NCI-H2171 treated with DMSO at 0.1 percent for 48 hours (cell line): Measurements from ENCODE around the gene TOR1A.

Experiments
- DNase-seq: peaks from one replicate; lab custom pipeline; 2025; lab: John Stamatoyannopoulos, UW

The TOR1A gene

DNA sequence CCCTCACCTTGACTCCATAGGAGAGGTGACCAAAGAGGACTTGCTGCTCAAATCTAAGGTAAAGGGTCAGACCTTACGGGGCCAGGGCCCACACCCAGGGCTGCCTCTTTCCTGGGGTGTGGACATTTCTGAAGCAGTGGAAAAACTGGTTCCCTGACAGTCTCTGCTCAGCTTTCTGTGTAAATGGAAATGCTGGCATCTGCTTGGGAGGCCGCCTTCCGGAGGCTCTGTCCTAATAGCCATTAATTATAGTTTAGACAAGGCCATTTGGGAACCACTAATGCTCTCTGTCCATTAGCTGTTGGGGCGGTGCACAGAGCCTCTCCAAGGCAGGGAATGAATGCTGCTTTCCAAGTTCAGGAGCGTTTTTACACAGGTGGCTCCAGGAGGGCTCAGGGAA lies 28.6 kb upstream of the TOR1A start:
- DNase-seq = no peak

DNA sequence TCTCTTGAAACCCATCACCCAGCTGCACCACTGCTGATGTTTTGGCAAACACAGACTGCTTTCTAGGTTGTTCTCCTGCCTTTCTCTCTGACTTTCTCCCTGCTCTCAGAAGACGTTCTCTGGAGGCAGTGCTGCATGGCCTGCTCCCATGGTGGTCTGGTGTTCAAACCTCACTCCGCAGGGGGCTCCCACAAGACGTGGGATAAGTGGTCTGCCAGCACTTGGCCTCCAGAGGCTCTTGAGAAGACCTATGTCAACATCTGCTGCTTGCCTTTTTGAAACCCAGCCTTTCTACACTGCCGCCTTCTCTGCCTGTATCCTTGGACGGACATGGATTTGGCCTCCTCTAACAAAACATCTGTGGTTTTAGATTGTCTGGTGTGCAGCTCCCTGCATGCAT lies 27.9 kb upstream of the TOR1A start:
- DNase-seq = no peak

DNA sequence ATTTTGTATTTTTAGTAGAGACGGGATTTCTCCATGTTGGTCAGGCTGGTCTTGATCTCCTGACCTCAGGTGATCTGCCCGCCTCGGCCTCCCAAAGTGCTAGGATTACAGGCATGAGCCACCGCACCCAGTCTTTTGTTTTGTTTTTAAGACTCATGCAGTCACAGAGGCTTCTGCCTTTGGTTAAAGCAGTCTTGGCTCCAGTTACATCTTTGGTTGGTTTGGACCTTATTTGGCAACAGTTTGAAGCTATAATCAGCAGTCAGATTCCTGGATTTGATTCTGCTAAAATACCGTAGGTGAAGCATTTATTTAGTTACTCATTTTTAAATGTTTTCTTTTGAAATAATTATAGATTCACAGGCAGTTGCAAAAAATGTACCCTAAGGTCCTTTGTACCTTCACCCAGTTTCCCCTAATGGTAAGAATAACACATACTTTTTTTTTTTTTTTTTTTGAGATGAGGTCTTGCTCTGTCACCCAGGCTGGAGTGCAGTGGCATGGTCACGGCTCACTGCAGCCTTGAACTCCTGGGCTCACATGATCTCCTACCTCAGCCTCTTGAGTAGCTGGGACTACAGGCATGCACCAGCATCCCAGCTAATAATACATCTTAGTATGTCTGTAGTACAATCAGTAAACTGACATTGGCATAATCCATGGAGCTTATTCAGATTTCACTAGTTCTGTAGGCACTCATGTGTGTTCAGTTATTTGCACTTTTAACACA lies 27.1 kb upstream of the TOR1A start:
- no peak for DNase-seq

- no peak for DNase-seq
These were observed 26.0 kb upstream of the TOR1A start for GRCh38 chr9:129849901-129850300.

DNA sequence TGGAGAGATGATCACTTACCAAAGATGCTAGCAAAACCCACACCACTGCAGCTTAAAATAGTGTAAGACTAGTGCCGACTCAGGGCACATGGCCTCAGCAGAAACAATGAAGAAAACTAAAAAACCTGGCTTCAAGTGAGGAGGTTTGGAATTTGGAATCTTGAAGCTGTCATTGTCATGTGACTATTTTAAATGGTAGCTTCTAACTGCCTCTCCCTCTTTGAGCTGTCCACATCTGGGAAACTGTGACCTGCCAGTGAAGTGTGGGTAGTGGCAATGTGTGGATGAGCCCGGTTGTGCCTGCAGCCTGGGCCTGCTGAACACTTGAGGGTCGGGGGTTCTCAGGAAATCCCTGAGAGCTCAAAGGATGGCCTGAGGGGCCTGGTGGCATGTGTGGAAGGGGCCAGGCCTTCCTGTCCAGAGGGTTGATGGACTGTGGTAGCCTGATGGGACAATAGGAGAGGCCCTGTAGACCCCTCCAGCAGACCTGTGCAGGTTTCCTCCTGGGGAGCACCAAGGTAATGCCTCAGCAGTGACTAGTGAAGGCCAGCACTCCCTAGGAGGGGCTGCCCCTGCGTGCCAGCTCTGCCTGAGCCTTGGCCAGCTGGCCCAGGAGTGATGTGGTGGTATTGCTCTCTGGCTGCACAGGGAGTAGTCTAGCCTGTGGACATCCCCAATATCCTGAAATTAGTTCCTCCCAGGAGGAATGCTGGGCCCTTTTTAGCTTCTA lies 24.9 kb upstream of the TOR1A start:
- DNase-seq = no peak

- DNase-seq = no peak
These were observed 21.4 kb upstream of the TOR1A start for GRCh38 chr9:129845373-129845772.

- DNase-seq = no peak
These were observed 17.1 kb upstream of the TOR1A start for GRCh38 chr9:129841071-129841470.

GRCh38 chr9:129840034-129840433 lies 16.1 kb upstream of the TOR1A start:
- DNase-seq = peak; percentile 88

GRCh38 chr9:129839324-129840023 lies 15.5 kb upstream of the TOR1A start:
- no peak for DNase-seq

DNA sequence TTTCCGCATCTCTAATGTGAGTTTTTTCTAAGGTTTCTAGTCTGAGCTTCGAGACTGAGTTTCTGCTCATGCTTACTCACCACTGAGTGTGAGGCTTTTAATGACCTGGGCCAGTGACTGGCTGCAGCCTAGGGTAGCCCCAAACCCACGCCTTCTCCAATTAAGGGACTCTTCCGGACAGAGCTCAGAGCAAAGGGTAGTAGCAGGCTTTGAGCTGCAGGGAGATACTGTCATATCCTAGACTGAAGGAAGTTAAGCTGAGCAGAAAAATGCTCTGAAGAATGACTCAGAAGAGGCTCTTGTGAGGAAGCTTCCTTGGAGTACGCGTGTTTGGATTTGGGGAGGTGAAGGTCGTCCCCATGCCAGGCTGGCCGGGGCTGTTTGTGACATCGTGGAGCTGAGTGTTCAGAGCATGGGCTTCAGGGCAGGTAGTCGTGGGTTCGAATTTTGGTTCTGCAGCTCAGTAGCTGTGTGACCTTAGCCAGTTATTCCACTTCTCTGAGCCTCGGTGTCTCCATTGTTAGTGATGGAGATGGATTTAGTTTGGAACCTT lies 14.8 kb upstream of the TOR1A start:
- DNase-seq = no peak

- DNase-seq = no peak
These were observed 12.5 kb upstream of the TOR1A start for GRCh38 chr9:129836311-129837007.

- DNase-seq = peak; percentile 34
These were observed 11.9 kb upstream of the TOR1A start for GRCh38 chr9:129835860-129836223.

- DNase-seq = peak; percentile 98
These were observed 11.4 kb upstream of the TOR1A start, which contains the start of the genes C9orf78 and USP20 for GRCh38 chr9:129835128-129835859. TSS of gene C9orf78 (minus strand) at chr9:129835275. CDS start at chr9:129835221, 54 bp downstream. TSS of gene USP20 (plus strand) at chr9:129835458. CDS start at chr9:129852556, 17,098 bp downstream.

GRCh38 chr9:129834489-129835127 lies 10.7 kb upstream of the TOR1A start:
- DNase-seq = peak; percentile 25

DNA sequence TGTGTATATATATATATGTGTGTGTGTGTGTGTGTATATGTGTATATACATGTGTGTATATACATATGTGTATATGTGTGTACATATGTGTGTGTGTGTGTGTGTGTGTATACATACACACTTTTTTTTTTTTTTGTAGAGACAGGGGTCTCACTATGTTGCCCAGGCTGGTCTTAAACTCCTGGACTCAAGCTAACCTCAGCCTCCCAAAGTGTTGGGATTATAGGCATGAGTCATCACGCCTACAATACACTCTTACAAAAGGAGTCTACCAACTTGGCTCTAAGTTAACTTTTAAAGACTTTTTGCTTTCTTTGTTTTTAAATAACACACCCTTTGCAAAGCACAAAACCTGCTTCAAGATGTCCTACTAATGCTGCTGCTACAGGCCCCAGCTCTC lies 9.0 kb upstream of the TOR1A start:
- no peak for DNase-seq

GRCh38 chr9:129828969-129829368 lies 5.0 kb upstream of the TOR1A start:
- DNase-seq = no peak

DNA sequence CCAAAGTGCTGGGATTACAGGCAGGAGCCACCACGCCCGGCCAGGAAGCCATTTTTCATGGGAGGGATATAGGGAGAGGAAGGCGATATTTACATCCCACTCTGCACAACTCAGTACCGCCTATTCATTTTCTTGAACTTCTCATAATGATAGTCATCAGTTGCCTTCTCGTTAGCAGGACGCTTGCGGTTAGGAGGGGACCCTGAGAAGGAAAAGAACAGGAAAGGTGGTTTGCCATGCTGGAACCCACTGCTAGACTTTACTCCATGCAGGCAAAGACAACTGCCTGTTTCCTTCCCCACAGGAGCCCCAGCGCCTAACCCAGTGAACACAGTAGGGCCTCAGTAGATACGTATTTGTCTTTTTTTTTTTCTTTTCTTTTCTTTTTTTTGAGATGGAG lies 4.1 kb upstream of the TOR1A start:
- DNase-seq = no peak

- DNase-seq = peak; percentile 15
These were observed 2.8 kb upstream of the TOR1A start for GRCh38 chr9:129826759-129827158.

GRCh38 chr9:129826344-129826743 lies 2.4 kb upstream of the TOR1A start:
- DNase-seq = peak; percentile 43

GRCh38 chr9:129823542-129823934 lies 398 bp downstream of the TOR1A start:
- DNase-seq = no peak
